SU-DHL-6 (cell line): ENCODE results near the gene KIF12.

Experiments used
- H2AFZ ChIP-seq: fragments of 200-600 bp; sonication (generic); 2 replicates; pipeline ENCODE4 v1.6.1; 2014; ENCODE audit warnings: low read depth, mild to moderate bottlenecking, moderate library complexity, mixed read lengths, antibody characterized with exemption, low read length; ENCODE audit not compliant: severe bottlenecking
- H3F3A ChIP-seq: fragments of 200-600 bp; shearing (Covaris generic); 2 replicates; pipeline ENCODE4 v1.6.0; 2016; ENCODE audit warnings: antibody characterized with exemption, mild to moderate bottlenecking; ENCODE audit not compliant: insufficient read depth
- H3K27ac ChIP-seq: fragments of 200-600 bp; sonication (generic); 2 replicates; pipeline ENCODE4 v1.5.1; 2016; ENCODE audit warnings: low read depth, mild to moderate bottlenecking, low read length, moderate library complexity, mixed read lengths
- H3K27me3 ChIP-seq: fragments of 200-600 bp; sonication (generic), shearing (Covaris generic); 2 replicates; pipeline ENCODE4 v1.6.0; 2014; ENCODE audit warnings: mild to moderate bottlenecking, low read length
- H3K36me3 ChIP-seq: fragments of 200-600 bp; sonication (generic); 2 replicates; pipeline ENCODE4 v1.6.1; 2014; ENCODE audit warnings: mild to moderate bottlenecking, low read length, mixed read lengths
- H3K4me2 ChIP-seq: fragments of 300-600, 200-600 bp; shearing (Covaris generic), sonication (generic); 2 replicates; pipeline ENCODE4 v1.6.0; 2014; ENCODE audit warnings: low read length, low read depth, mild to moderate bottlenecking; ENCODE audit not compliant: poor library complexity, severe bottlenecking
- H3K4me3 ChIP-seq: fragments of 200-600 bp; sonication (generic); 2 replicates; pipeline ENCODE4 v1.5.1; 2014; ENCODE audit warnings: antibody characterized with exemption, low read length, mild to moderate bottlenecking, mixed read lengths; ENCODE audit not compliant: insufficient read depth, poor library complexity, severe bottlenecking
- H3K79me2 ChIP-seq: fragments of 200-600 bp; sonication (generic); 2 replicates; pipeline ENCODE4 v1.6.1; 2014; ENCODE audit warnings: mild to moderate bottlenecking, low read length, moderate library complexity; ENCODE audit not compliant: insufficient read depth
- H3K9ac ChIP-seq: fragments of 200-600 bp; sonication (generic); 2 replicates; pipeline ENCODE4 v1.7.0; 2014; ENCODE audit warnings: mild to moderate bottlenecking, low read length
- H3K9me2 ChIP-seq: fragments of 200-600 bp; sonication (generic); replicated peaks from 2 replicates; pipeline ENCODE4 v1.6.1; 2014; ENCODE audit warnings: low read length; ENCODE audit not compliant: insufficient read depth
- H3K9me3 ChIP-seq: fragments of 200-600 bp; sonication (generic); 2 replicates; pipeline ENCODE4 v1.6.1; 2014; ENCODE audit warnings: low read length, mixed read lengths; ENCODE audit not compliant: insufficient read depth
- H4K20me1 ChIP-seq: fragments of 200-600 bp; sonication (generic); 2 replicates; pipeline ENCODE4 v1.6.1; 2014; ENCODE audit warnings: low read depth, mild to moderate bottlenecking, antibody characterized with exemption, low read length, moderate library complexity, mixed read lengths
- CTCF ChIP-seq: fragments of 200-600 bp; sonication (generic); IDR thresholded peaks from one replicate; pipeline ENCODE4 v1.5.1; 2017; ENCODE audit warnings: antibody characterized with exemption, mild to moderate bottlenecking, low read length, moderate library complexity; ENCODE audit not compliant: insufficient read depth, poor library complexity, severe bottlenecking
- EZH2phosphoT487 ChIP-seq: fragments of 200-600 bp; sonication (generic), shearing (Covaris generic); conservative IDR thresholded peaks from 2 replicates; pipeline ENCODE4 v1.6.1; 2018; ENCODE audit warnings: mild to moderate bottlenecking, antibody characterized with exemption, low read length, moderate library complexity, mixed read lengths

KIF12 gene

GRCh38 chr9:114049441-114050225 is 49.5 kb downstream of the KIF12 start:
- Histone ChIP-seq H3K9me2 (no peaks in the 10 kb centered on the region), H3K79me2 (no peaks in the 10 kb centered on the region), H2AFZ (no peak overlapping the region), H4K20me1 (no peaks in the 10 kb centered on the region), H3K27me3 (no peaks in the 10 kb centered on the region), H3K9me3 (no peaks in the 10 kb centered on the region), H3K9ac (no peak overlapping the region), H3K4me3 (no peak overlapping the region), H3K4me2 (no peak overlapping the region), H3F3A (no peaks in the 10 kb centered on the region), H3K27ac (no peak overlapping the region), H3K36me3 (no peaks in the 10 kb centered on the region)
- TF ChIP-seq EZH2phosphoT487, result no peak
- no peak for TF ChIP-seq CTCF

GRCh38 chr9:114048533-114049415 is 50.3 kb downstream of the KIF12 start:
- TF ChIP-seq CTCF (no peak), EZH2phosphoT487 (no peak)
- Histone ChIP-seq H3K36me3 (no peaks in the 10 kb centered on the region), H3K9me3 (no peaks in the 10 kb centered on the region)

GRCh38 chr9:114047717-114048116 is 51.4 kb downstream of the KIF12 start:
- Histone ChIP-seq H3F3A (no peaks in the 10 kb centered on the region), H2AFZ (no peak overlapping the region), H3K4me3 (no peak overlapping the region), H3K79me2 (no peaks in the 10 kb centered on the region), H3K36me3 (no peaks in the 10 kb centered on the region), H3K9me3 (no peaks in the 10 kb centered on the region), H3K27ac (no peak overlapping the region), H3K9ac (no peak overlapping the region), H3K9me2 (no peaks in the 10 kb centered on the region), H3K27me3 (no peaks in the 10 kb centered on the region), H3K4me2 (no peak overlapping the region), H4K20me1 (no peaks in the 10 kb centered on the region)
- TF ChIP-seq CTCF, result no peak
- TF ChIP-seq EZH2phosphoT487, result no peak

More at GRCh38 chr9:114048533-114049415, 50.3 kb downstream of the KIF12 start:
- no peaks in the 10 kb centered on the region for H3K27me3 ChIP-seq
- no peak overlapping the region for H3K27ac ChIP-seq
- no peak overlapping the region for H2AFZ ChIP-seq
- no peaks in the 10 kb centered on the region for H3F3A ChIP-seq
- H3K9ac ChIP-seq, result no peak overlapping the region
- no peaks in the 10 kb centered on the region for H3K79me2 ChIP-seq
- H3K4me3 ChIP-seq, result no peak overlapping the region
- no peaks in the 10 kb centered on the region for H3K9me2 ChIP-seq
- H4K20me1 ChIP-seq, result no peaks in the 10 kb centered on the region
- H3K4me2 ChIP-seq, result no peak overlapping the region
